T-helper 2 cell (primary cell): ENCODE data around the gene CCDC69.
"Not testable (repeated sequence)": the region's sequence is repeated elsewhere in the genome, so short reads cannot be mapped to it uniquely, and the experiment has no call there.

Source experiments
- DNase-seq, 5 experiments: peaks; one replicate each; pipeline versions ENCODE4 v3.0.0 to v3.0.0-alpha.2; 2012 to 2022

CCDC69 gene

DNA sequence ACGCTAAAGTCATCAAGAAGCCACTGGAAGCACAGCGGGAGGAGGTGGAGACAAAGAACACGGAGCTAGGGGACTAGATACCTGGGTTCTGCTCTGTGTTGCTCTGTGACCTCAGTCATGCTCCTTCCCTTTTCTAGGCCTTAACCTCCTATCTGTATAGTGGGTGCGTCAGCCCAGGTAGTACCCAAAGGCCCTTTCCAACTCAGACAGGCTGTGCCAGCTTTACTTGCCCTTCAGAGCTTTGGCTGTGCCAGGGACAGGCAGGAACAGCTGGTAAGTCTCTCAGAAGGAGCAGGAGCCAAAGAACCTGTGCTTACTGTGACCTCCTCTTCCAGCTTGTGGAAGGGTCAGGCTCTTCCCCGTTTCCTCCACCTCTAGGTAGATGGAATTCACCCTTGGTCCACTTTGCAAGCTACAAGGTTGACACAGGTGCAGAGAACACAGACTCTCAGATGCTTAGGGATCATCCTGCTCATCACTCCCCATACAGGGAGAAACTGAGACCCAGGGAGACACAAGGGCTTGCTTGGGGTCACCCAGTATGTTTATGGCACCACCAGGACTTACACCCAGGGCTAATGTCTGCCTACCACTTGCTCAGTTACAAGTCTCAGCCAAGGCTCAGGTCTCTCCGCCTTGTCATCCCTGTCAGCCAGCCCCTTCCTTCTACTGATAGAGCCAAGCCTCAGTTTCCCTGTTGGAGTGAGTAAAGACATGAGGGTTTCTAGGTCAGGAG is 1.7 kb downstream of the CCDC69 start:
- no peak for DNase-seq

DNA sequence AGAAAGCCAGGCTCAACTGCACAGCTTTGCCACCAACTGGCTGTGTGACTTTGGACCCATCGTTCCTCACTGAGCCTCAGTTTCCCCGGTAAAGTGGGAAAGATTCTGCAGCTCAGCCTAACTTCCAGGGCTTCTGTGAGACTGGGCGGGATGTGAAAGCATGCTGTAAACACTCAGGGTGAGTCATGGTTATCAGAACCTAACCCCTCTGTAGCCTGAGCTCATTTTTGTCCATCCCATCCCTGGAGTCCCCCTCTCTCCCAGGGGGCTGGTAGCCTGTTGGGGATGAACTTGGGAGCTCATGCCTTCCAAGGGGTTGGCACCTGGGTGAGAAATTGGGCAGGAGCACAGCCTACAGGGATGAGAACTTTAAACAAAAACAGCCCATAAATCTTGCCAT is 2.3 kb downstream of the CCDC69 start:
- no peak for DNase-seq

- DNase-seq: no peak
Observed at GRCh38 chr5:151219789-151220188, 4.1 kb downstream of the CCDC69 start.

- DNase-seq: no peak
Observed at GRCh38 chr5:151219138-151219537, 4.8 kb downstream of the CCDC69 start.

DNA sequence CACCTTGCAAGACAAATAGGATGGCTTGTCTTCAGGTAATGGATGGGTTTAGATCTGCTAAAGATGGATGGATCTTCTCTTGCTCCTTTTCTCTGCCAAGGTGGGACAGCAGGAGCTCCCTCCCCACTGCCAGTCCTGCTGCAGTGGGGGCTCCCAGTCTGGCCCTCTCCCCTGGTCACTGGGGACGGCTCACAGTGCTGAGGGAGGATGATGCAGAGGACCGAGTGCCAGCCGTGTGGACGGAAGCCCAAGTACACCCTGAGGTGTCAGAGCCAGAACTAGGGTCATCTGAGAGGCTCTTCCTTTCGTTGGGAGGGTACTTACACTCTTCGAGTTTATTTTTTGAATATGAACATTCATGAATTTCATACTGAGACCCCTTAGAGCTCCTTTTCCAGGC is 5.7 kb downstream of the CCDC69 start:
- no peak for DNase-seq

GRCh38 chr5:151216781-151217180 is 7.1 kb downstream of the CCDC69 start:
- DNase-seq: no peak

DNA sequence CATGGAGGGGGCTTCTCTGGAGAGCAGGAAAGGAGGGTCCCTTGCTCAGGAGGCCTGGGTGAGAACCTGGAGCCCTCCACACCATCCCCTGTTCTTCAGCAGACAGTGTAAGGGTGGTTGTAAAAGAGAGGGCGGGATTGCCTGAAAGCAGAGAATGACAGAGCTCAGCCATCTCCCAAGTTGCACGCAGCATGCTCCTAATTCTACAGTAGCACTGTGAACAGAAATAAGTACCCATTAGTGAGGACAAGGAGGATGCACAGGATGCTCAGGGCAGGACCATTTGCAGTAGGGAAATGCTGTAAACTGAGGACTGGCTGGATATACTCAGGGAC is 8.4 kb downstream of the CCDC69 start:
- peak in 1 of 5 experiments; percentile 13 for DNase-seq

- DNase-seq: peak in 3 of 5 experiments; percentile 26 to 89 (median 57)
Observed at GRCh38 chr5:151214614-151215545, 9.0 kb downstream of the CCDC69 start.

GRCh38 chr5:151213803-151214613 is 9.9 kb downstream of the CCDC69 start:
- DNase-seq: peak; percentile 56 to 97 (median 76)

DNA sequence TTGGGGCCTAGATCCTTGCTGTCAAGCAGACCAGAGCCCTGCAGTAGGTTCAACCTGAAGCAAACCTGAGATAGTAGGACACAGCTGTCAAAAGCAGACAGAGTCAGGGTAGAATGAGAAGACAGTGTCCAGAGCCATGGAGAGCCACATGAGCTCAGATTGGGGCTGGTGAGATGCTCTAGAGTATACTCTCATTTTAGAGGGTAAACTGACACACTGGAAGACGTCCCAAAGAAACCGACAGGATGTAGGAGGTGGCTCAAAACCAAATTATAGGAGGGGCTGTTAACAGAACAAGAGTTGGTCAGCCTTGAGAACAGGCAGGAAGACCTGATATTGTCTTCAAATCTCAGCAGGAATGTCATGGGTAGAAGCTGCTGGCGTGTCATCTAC is 11.5 kb downstream of the CCDC69 start:
- DNase-seq: peak in 2 of 5 experiments; percentile 20 to 52

DNA sequence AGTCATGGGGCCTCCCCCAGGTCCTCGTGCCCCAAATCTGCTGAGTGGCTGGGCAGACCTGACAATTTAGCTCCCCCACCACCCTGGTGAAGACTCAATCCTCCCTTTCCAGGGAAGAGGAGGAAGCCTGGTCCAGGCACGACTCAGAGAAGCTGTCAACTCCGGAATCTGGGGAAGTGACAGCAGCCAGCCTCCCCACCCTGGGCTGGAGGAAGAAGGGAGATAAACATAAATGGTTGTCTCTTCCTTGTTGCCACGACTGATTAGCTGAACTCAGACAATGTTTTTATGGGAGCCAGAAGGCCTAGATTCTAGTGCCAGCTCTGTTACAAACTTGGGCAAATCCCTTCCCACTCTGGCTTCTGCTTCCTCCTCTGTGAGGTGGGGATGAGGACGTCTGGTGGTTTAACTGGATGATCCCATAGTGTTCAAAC is 15.4 kb downstream of the CCDC69 start:
- no peak for DNase-seq

DNA sequence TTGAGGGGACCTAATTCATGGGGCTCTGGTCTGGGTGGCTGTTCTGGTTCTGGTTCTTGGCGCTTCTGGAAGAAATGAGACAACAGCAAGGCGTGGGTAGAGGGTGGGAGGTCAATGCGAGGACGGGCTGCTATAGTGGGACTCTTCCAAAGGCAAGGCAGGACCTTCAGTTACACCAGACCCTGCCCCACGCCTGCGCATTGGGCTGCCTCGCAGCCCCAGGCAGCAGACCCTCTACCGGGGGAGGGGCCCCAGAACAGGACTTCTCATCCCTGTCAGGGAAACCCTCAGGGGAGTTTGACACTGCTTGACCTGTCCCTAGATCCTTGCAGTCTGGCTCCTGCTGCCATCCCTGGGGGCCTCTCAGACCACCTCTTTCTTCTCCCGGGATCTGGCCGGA is 18.5 kb downstream of the CCDC69 start:
- DNase-seq: no peak

DNA sequence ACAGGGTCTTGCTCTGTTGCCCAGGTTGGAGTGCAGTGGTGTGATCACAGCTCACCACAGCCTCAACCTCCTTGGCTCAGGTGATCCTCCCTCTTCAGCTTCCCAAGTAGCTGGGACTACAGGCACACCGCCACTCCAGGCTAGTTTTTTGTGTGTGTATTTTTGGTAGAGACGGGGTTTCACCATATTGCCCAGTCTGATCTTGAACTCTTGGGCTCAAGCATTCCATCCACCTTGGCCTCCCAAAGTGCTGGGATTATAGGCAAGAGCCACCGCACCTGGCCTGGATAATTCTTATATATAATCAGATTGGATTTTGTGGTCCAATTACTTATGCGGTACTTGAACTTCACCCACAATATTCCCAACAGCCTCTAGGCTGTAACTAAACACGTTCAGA is 19.8 kb downstream of the CCDC69 start:
- DNase-seq: no peak

DNA sequence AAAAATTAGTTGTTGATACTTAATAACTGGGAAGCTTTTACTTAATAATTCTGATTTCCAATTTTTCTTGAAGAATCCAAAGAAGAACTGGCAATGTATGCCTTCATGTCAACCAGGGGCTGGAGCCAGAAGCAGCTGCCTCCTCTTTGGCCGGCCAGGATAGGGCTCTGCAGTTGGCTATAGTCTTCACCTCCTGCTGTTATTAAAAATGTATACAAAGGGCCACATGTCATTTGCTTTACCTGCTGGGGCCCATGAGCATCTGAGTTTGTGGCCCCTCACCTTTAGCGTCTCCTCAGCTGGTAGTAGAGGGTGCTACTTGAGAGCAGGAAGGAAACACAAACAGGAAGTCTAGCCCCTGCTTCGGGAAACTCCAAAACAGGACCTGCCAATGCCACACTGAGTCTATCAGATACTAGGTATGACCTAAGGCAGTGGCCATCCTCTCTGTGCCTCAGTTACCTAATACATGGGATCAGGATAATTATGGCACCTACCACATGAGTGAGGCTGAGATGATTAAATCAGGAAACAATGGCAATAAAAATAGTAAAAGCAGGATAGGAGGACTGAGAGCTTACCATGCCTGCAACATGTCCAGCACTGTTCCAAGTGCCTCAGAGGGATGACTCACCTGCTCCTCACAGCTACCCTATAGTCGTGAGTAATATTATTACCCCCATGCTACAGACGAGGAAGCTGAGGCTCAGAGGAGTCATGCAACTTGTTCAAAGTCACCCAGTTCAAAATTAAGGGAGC is 21.3 kb downstream of the CCDC69 start:
- DNase-seq: peak in 2 of 5 experiments; percentile 55 to 57

GRCh38 chr5:151200913-151201595 is 22.8 kb downstream of the CCDC69 start:
- no peak for DNase-seq

DNA sequence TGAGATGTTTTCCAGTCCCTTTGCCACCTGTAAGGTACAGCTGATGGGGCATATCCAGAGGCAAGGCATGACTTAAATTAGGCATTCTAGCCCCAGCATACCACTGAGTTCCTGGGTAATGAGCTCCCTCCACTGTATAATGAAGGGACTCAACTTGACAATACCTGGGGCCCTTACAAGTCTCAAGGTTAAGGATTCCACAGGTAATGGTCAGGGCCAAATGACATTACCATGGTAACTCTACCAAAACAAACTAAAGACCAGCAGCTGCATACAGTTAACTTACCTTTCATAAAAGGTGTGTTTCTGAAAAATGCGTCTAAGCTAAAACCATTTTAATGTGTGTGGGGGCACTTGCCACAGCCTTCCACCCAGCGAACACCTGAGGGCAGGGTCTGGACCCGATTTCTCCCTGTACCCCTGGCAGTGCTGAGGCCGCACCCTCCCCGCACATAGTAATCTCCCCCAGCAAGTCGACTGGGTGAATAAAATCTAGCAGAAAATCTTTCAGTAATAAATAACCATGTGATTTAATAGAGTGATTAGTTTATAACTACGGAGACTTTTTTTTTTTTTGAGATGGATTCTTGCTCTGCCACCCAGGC is 24.2 kb downstream of the CCDC69 start:
- no peak for DNase-seq

DNA sequence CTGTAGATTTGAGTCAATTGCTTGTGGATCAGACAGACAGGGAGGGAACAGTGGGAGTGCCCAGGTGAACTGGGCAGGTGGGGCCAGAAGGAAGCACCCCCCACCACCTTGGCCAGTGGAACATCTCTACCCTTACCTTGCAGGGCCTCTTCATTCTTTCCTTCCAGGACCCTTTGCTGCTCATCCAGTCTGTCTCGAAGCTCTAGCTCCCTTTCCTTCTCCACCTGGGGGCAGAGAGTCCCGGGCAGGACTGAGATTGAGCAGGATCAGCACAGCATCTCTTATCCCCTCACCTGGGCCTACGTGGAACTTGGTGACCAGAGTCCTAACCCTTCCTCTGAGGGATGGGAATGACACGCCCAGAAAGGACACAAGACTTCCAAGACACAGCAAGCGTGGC is 25.0 kb downstream of the CCDC69 start:
- no peak for DNase-seq

DNA sequence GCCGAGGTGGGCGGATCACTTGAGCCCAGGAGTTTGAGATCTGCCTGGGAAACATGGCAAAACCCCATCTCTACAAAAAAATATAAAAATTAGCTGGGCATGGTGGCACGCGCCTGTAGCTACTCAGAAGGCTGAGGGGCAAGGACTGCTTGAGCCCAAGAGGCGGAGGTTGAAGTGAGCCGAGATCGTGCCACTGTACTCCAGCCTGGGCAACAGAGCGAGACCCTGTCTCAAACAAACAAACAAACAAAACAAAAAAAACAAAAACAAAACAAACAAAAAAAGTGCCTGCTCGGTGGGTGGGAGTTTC is 26.6 kb downstream of the CCDC69 start:
- DNase-seq: not testable (repeated sequence)

DNA sequence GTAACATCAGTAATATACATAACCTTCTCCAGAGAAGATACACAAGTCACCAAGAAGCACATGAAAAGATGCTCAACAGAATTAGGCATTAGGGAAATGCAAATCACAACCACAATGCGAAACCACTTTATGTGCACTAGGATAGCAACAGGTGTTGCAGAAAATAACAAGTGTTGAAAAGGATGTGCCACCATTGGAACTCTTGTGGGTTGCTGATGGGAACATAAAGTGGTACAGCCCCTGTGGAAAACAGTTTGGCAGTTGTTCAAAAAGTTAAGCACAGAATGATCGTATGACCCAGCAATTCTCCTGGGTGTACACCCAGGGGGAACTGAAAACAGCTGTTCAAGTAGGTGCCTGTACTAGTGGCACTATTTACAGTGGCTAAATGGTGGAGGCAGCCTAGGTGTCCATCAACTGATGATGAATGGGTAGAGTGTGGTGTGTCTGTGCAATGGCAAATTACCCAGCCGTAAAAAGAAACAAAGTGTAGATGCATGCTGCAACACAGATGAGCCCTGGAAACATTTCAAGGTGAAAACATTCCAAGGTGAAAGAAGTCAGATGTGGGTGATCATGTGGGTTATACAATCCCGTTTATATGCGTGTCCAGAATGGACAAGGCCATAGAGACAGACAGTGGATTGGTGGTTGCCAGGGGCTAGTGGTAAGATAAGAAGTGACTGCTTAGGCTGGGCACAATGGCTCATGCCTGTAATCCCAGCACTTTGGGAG is 27.2 kb downstream of the CCDC69 start:
- DNase-seq: peak in 1 of 5 experiments; percentile 14

- peak in 1 of 5 experiments; percentile 26 for DNase-seq
Observed at GRCh38 chr5:151195622-151196021, 28.3 kb downstream of the CCDC69 start.

GRCh38 chr5:151192626-151193025 is 31.3 kb downstream of the CCDC69 start:
- no peak for DNase-seq
